ENCODE measurements around the gene PDCD10.

Gene PDCD10

GRCh38 chr3:167711439-167711838 lies 23.3 kb downstream of the PDCD10 start:
- H3K4me2 ChIP-seq (ENCODE audit: low read length): no peak overlapping the region
- TF ChIP-seq CTCF (IDR thresholded peaks at IDR 0.05): no peak
- no peak overlapping the region for H3K9ac ChIP-seq
- no peaks in the 10 kb centered on the region for H3K36me3 ChIP-seq (ENCODE audit: control insufficient read depth, insufficient read depth, low read length)
- no peak overlapping the region for H3K27ac ChIP-seq
- H3K79me2 ChIP-seq: peaks cover 16% of the 10 kb centered on the region
- H3K4me1 ChIP-seq: no peaks in the 10 kb centered on the region
- no peaks in the 10 kb centered on the region for H3K9me3 ChIP-seq (ENCODE audit: control insufficient read depth, low read length)
- H3K4me3 ChIP-seq (ENCODE audit: low read depth, low read length): no peak overlapping the region
- H3K27me3 ChIP-seq (ENCODE audit: control insufficient read depth, insufficient read depth, low read length): no peaks in the 10 kb centered on the region
- no peak overlapping the region for H2AFZ ChIP-seq

- Histone ChIP-seq H3K4me3 (ENCODE audit: low read depth, low read length) (no peak overlapping the region), H3K4me2 (ENCODE audit: low read length) (no peak overlapping the region), H3K4me1 (no peaks in the 10 kb centered on the region), H3K9ac (no peak overlapping the region), H3K9me3 (ENCODE audit: control insufficient read depth, low read length) (no peaks in the 10 kb centered on the region), H3K27ac (no peak overlapping the region), H2AFZ (no peak overlapping the region), H3K27me3 (ENCODE audit: control insufficient read depth, insufficient read depth, low read length) (no peaks in the 10 kb centered on the region), H3K36me3 (ENCODE audit: control insufficient read depth, insufficient read depth, low read length) (no peaks in the 10 kb centered on the region), H3K79me2 (peaks cover 16% of the 10 kb centered on the region)
- no peak for TF ChIP-seq CTCF (IDR thresholded peaks at IDR 0.05)
Observed at GRCh38 chr3:167710552-167710951, 24.1 kb downstream of the PDCD10 start.

GRCh38 chr3:167709690-167710089 lies 25.0 kb downstream of the PDCD10 start:
- Histone ChIP-seq H3K79me2 (peaks cover 15% of the 10 kb centered on the region), H3K4me1 (no peaks in the 10 kb centered on the region), H3K27ac (no peak overlapping the region), H3K27me3 (ENCODE audit: control insufficient read depth, insufficient read depth, low read length) (no peaks in the 10 kb centered on the region), H2AFZ (no peak overlapping the region), H3K9me3 (ENCODE audit: control insufficient read depth, low read length) (no peaks in the 10 kb centered on the region), H3K9ac (no peak overlapping the region), H3K4me2 (ENCODE audit: low read length) (no peak overlapping the region), H3K4me3 (ENCODE audit: low read depth, low read length) (no peak overlapping the region), H3K36me3 (ENCODE audit: control insufficient read depth, insufficient read depth, low read length) (no peaks in the 10 kb centered on the region)
- TF ChIP-seq CTCF (IDR thresholded peaks at IDR 0.05): no peak

- Histone ChIP-seq H3K9me3 (ENCODE audit: control insufficient read depth, low read length) (no peaks in the 10 kb centered on the region), H3K27me3 (ENCODE audit: control insufficient read depth, insufficient read depth, low read length) (no peaks in the 10 kb centered on the region), H3K9ac (no peak overlapping the region), H3K36me3 (ENCODE audit: control insufficient read depth, insufficient read depth, low read length) (no peaks in the 10 kb centered on the region), H3K4me2 (ENCODE audit: low read length) (no peak overlapping the region), H3K79me2 (peaks cover 3% of the 10 kb centered on the region), H2AFZ (no peak overlapping the region), H3K4me3 (ENCODE audit: low read depth, low read length) (no peak overlapping the region), H3K27ac (no peak overlapping the region), H3K4me1 (no peaks in the 10 kb centered on the region)
- TF ChIP-seq CTCF (IDR thresholded peaks at IDR 0.05): no peak
Observed at GRCh38 chr3:167705840-167706239, 28.9 kb downstream of the PDCD10 start.

GRCh38 chr3:167700926-167701325 lies 33.8 kb downstream of the PDCD10 start:
- no peak overlapping the region for H2AFZ ChIP-seq
- H3K79me2 ChIP-seq: no peaks in the 10 kb centered on the region
- no peak for TF ChIP-seq CTCF (IDR thresholded peaks at IDR 0.05)
- no peak overlapping the region for H3K9ac ChIP-seq
- H3K4me1 ChIP-seq: no peaks in the 10 kb centered on the region
- H3K9me3 ChIP-seq (ENCODE audit: control insufficient read depth, low read length): no peaks in the 10 kb centered on the region
- H3K4me2 ChIP-seq (ENCODE audit: low read length): no peak overlapping the region
- no peak overlapping the region for H3K4me3 ChIP-seq (ENCODE audit: low read depth, low read length)
- H3K27ac ChIP-seq: no peak overlapping the region
- H3K27me3 ChIP-seq (ENCODE audit: control insufficient read depth, insufficient read depth, low read length): no peaks in the 10 kb centered on the region
- H3K36me3 ChIP-seq (ENCODE audit: control insufficient read depth, insufficient read depth, low read length): no peaks in the 10 kb centered on the region

All from parathyroid adenoma (tissue), 2 donors.